Testis (tissue), 2 donors: ENCODE data around the gene GRIP2.

Experiments used
- CTCF ChIP-seq, 3 experiments: fragments of 450-650 bp in 2 of 3; fragments of 200-600 bp in 1 of 3; sonication (generic) in 1 of 3; IDR thresholded peaks; one replicate each; pipeline ENCODE4 v1.5.1; 2016 to 2019; ENCODE audit warnings: antibody characterized with exemption in 3 of 3, mild to moderate bottlenecking in 2 of 3, moderate library complexity in 1 of 3
- POLR2A ChIP-seq: fragments of 450-650 bp; IDR thresholded peaks from one replicate; pipeline ENCODE4 v1.6.1; 2017; ENCODE audit warnings: antibody characterized with exemption, mild to moderate bottlenecking, moderate library complexity

- TF ChIP-seq CTCF (IDR thresholded peaks at IDR 0.05) (no peak), POLR2A (no peak)
These were observed 5.5 kb downstream of the GRIP2 start for GRCh38 chr3:14534516-14535191.
